T follicular helper cell (primary cell): ENCODE measurements around the gene STPG2.
A peak's percentile ranks its signal among the peaks of the same experiment; 100 is the strongest.

Experiments
- DNase-seq: peaks from one replicate; pipeline ENCODE4 v3.0.0-alpha.2; 2020; ENCODE audit warnings: low read depth
- total RNA-seq, 2 experiments: gene quantifications; one replicate each; lab custom pipeline; 2026; lab: John Stamatoyannopoulos, UW

The STPG2 gene
- total RNA-seq: 0.26 to 0.48 reads per million in 2 experiments

DNA sequence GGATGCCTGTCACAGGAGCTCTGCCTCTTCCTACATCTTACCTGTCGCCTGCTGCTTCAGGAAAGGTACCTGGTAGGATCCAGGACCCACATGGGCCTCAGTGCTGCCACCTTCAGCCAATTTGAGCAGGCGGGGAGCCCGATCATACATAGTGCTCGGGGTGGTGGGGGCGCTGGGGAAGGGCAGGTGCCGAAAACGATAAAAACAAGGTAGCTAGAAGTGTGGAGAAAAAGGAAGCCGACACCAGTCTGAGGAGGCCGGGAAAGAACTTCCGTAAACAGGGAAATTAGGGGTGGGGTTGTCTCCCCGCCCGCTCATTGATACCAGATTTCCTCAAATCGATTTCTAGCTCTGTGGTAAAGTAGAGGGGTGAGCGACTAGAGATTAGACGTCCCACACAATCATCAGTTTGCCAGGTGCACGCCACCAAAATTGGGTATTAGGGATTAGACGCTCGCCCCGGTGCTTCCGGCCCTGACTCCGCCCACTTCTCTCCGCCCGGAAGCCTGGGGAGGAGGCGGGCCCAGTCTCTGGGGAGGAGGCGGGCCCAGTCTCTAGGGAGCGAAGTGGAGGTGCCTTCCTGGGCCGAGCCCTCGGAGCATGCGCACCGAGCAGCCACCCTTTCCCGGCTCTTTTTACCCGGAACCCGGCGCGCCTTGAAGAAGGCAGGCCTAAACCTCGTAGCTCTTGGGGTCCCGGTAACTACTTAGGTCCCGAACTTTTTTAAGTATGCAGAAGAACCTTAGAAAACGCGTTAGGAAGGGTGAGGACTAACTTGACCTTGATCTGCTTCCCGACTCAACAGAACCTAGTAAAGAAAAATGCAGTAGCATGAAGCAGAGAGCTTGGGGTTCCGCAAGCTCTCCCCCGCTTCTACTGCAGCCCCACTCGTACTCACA, at the start of gene STPG2:
Gene STPG2 (minus strand): TSS at position 476 of the 899 bp plus-strand sequence.
- DNase-seq: peak; percentile 91

DNA sequence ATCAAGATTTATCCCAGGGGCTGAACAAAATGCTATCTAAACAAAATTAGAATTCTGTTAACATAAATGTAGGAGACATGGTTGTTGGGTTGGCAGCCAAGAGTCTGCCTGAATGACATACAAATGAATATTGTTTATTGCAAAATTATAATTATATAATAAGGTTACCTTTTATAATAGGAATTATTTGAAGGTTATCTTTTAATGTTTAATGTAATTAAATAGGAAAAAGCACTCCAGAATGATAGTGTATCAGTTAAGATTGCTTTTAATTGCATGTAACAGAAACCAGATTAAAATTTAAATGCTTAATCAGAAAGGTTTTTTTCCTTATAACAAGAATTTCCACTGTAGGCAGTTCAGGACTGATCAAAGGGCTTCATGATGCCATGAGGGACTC, 42.0 kb upstream of the STPG2 start:
- DNase-seq: no peak

GRCh38 chr4:98181809-98182208, 38.5 kb upstream of the STPG2 start:
- DNase-seq: no peak

DNA sequence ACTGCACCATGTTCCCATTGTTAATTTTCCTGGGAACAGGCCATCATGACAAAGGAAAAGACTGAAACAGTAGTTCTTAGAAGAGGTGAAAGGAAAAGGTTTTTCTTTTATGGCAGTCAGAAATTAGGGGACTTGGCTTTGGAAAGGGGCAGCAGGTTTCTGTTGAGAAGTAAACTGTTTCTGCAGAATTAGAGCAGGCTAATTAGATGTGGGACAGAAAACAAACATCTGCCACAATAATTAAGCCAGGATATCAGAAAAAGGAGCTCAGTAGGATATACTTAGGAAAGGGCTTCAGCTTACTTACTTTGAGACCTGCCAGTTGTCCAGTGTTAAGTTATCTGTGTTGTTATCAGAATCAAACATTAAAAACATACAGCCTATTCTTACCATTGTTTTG, 36.7 kb upstream of the STPG2 start:
- DNase-seq: no peak

DNA sequence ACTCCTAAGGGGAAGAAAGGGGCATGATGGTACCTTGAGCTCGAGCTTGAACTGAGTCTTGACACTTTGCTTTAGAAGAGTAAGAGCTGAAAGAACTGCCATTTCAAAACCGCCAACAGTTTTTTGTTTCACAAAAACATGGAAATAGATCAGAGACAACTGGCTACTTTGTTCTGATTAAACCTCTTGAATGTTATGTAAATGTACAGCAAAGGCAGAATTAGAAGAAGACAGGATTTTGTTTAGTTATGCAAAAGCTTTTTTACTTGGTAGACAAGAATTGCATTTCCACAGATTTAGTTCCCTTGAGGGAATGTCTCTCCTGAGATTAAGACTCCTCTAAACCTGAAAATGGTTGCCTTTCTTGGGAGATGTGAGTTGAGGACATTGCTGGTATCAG, 33.3 kb upstream of the STPG2 start:
- no peak for DNase-seq

DNA sequence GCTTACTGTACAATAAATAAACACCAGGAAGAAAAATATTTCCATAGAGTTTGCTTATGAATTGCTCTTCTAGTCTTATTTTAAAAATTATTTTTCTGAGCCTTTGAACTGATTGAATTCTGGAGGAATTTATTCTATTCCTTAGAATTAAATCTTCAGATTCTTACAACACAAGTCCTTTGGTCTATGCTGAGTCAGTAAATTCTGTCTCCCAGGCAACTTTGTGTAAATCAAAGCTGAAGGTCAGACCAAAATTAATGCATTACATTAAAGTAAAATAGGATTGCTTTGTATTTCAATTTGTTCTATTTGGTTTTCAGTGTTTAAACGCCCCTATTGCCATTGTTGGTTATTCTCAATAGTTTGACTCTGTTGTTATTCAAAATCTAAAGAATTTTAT, 26.8 kb upstream of the STPG2 start:
- no peak for DNase-seq

DNA sequence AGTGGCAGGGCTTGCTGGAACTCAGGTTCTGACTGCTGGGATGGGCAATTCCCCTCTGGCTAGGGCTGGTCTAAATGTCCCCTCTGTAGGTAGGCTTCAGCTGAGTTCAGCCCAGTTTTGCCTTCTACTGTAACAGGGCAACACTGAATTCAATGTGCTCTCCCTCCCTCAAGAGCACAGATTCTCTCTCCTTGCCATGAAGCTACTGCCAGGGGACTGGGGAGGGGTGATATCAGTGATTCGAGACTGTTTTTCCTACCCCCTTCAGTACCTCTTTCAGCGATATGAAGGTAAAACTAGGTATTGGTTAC, 23.4 kb upstream of the STPG2 start:
- DNase-seq: no peak

DNA sequence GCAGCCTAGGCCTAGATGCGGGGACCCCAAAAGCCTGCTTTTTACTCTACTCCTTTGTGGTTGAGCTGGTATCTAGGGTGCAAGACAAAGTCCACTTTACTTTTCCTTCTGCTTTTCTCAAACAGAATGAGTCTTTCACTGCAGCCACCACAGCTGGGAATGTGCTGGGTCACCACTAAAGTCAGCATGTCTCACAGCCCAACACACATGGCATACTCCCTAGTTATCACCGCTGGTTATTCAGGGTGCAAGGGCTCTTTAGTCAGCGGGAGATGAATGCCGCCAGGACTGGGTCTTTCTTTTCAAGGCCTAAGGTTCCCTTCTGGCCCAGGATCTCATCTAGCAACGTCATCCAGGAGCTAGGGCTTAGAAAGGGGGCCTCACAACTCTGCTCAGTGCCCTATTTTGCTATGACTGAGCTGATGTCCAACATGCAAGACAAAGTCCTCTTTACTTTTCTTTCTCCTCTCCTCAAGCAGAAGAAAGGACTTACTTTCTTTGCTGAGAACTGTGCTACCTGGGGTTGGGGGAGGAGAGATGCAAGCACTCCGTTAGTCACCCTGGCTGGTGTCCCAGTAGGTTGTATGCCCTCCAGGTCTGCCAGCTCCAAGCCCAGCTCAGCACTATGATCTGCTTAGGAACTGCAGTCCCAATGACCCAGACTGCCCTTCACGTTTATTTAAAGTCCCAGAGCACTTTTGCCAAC, 22.9 kb upstream of the STPG2 start:
- DNase-seq: no peak

GRCh38 chr4:98162696-98163095, 19.4 kb upstream of the STPG2 start:
- DNase-seq: no peak

- DNase-seq: no peak
Observed at GRCh38 chr4:98151145-98151924, 8.1 kb upstream of the STPG2 start.

DNA sequence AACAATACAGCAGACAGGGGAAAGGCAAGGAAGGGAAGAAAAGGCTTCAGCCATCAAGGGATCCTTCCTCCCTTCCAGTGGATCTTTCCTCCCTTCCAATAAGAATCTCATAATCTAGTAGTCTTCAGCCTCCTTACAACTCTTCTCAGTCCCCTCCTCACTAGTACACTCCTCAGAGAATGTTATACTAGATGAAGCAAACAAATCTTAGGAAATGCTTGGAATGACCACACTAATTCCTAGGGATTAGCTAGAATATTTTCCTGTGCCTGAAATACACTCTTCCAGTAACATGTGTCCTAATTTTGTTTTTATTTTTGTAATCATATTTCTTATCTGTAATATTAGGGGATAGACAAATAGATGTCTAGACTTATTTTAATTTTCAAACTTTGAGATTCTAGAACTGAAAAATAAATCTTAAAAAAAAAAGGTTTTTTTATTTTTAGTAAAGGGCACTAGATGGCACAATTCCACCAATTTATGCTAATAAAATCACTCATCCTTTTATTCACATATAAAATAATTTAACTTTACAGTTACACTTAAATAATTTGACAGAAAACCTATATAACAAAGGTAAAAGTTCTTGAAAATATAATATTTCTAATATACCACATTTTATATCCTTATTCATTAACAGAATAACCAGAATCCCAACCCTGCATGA, 7.0 kb upstream of the STPG2 start:
- no peak for DNase-seq

- no peak for DNase-seq
Observed at GRCh38 chr4:98148856-98149255, 5.6 kb upstream of the STPG2 start.

DNA sequence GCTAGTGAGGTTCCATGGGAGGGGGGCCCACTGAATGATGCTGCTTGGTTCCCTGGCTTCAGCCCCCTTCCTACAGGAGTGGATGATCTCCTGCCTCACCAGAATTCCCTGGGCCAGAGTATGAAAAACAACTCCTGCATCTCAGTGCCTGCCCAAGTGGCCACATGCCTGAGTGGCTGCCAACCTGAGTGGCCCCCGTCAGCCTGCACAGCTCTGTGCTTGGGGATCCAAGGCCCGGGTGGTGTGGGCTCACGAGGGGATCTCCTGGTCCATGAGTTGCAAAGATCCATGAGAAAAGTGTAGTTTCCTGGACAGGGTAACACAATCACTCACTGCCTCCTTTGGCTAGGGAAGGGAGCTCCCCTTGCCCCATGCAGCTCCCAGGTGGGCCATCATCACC, 17.1 kb downstream of the STPG2 start:
- no peak for DNase-seq

DNA sequence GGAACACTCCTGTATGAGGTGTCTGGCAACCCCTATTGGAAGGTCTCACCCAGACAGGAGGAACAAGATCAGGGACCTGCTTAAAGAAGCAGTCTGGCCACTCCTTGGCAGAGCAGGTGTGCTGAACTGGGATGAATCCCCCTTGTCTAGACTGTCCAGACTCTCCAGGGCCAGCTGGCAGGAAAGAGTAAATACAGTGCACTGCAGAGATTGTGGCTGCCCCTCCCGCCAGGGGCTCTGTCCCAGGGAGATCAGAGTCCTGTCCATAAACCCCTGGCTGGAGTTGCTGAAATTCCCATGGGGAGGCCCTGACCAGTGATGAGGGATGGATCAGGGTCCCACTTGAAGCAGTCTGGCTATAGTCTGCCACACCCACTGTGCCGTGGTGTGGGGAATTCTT, 17.7 kb downstream of the STPG2 start:
- DNase-seq: no peak

DNA sequence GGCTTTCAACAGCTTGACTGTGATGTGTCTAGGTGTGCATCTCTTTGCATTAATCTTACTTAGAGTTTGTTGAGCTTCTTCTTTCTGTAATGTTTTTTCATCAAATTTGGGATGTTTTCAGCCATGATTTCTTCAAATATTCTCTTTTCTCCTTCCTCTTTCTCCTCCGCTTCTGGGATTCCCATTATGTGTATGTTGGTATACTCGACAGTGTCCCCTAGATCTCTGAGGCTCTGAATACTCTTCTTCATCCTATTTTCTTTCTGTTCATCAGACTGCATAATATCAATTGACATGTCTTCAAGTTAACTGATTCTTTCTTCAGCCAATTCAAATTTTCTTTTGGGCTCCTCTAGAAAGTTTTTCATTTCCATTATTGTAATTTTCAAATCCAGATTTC, 25.9 kb downstream of the STPG2 start:
- no peak for DNase-seq

DNA sequence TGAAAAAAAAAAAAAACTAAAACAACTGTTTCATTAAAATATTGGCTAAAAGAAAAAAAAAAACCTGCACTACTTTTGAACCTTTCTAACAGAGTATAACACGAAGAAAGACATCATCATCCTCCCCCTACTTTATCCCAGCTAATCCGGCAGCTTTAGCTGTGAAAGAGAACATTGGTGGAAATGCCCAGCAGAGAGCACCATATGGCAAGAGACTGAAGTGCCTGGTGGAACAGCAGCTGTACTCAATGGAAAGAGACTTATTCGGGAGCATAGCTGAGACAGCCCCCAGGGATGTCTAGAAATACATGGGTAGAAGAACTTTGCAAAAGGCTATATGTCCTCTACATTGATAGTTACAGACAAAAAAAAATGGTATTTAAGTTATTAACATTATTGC, 30.3 kb downstream of the STPG2 start:
- no peak for DNase-seq

- no peak for DNase-seq
Observed at GRCh38 chr4:98110929-98111328, 32.3 kb downstream of the STPG2 start.

- no peak for DNase-seq
Observed at GRCh38 chr4:98110214-98110613, 33.1 kb downstream of the STPG2 start.

- DNase-seq: no peak
Observed at GRCh38 chr4:98102660-98103059, 40.6 kb downstream of the STPG2 start.

DNA sequence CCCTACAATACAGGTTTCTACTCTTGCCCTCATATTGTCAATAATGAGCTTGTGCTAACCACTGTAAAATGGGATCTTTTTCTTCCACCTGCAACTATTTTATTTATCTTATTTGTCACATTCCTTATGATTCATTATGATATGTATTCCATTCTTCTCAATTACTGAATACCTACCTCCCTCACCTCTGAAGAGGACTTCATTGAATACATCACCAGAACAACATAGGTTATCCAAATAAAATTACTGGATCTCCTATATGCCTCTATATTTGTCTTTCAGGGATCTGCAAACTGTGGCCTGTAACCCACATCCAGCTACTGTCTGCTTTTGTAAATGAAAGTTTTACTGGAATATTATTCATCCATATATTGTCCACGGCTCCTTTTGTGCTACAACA, 41.3 kb downstream of the STPG2 start:
- DNase-seq: no peak

GRCh38 chr4:98098764-98099163, 44.5 kb downstream of the STPG2 start:
- DNase-seq: no peak

- no peak for DNase-seq
Observed at GRCh38 chr4:98094118-98094517, 49.2 kb downstream of the STPG2 start.
